GM12878 (cell line): ENCODE measurements around the gene C10orf71. TPM values are rescaled to one million over a fixed set of nuclear protein-coding genes. Genes with fewer than 3 reads are reported as not detected.

Experiments
- ATAC-seq: fragments of 200-7000 bp; cut with Tn5 transposase; 3 replicates; pipeline ENCODE4 v1.9.1; 2020; ENCODE audit warnings: mild to moderate bottlenecking, moderate library complexity
- BruUV-seq: library from RNA; stranded (reverse); fragments of 400-500 nt; replicated peaks from 2 replicates; lab custom pipeline; 2021; lab: Mats Ljungman, UMichigan
- CTCF ChIA-PET: fragments of 300-600 bp; sonication (Branson Sonifier 250); formaldehyde crosslinking; extraction: SDS; loops from one replicate; lab custom pipeline; 2021; ENCODE audit warnings: inconsistent platforms; lab: Yijun Ruan, JAX
- POLR2A ChIA-PET: fragments of 350-600 bp; formaldehyde crosslinking; extraction: SDS; loops from one replicate; lab custom pipeline; 2021; ENCODE audit warnings: inconsistent platforms; lab: Charles Lee
- RAD21 ChIA-PET: fragments of 300-600 bp; sonication (Branson Sonifier 250); formaldehyde crosslinking; loops from one replicate; lab custom pipeline; 2023; ENCODE audit warnings: antibody characterized with exemption; ENCODE audit not compliant: unreplicated experiment; lab: Charles Lee
- SMC1A ChIA-PET: fragments of 300-600 bp; sonication (Branson Sonifier 250); formaldehyde crosslinking; loops from one replicate; lab custom pipeline; 2023; ENCODE audit not compliant: unreplicated experiment, uncharacterized antibody; lab: Charles Lee
- DNase-seq: peaks from one replicate; pipeline ENCODE4 v3.0.0-alpha.2; 2011; ENCODE audit warnings: low read depth, low spot score
- FAIRE-seq: peaks from 3 replicates; lab custom pipeline; 2011; peaks lifted over from hg19 to GRCh38; lab: Jason Lieb, UNC
- H2AFZ ChIP-seq: 2 replicates; pipeline ENCODE4 v1.6.0; 2011; ENCODE audit warnings: low read depth, low read length, control low read depth; ENCODE audit not compliant: control insufficient read depth
- H3K27ac ChIP-seq: 2 replicates; pipeline ENCODE4 v1.5.1; 2011; ENCODE audit warnings: control low read depth; ENCODE audit not compliant: control insufficient read depth, insufficient read depth
- H3K27me3 ChIP-seq, 2 experiments: replicated peaks in 1 of 2; 2 replicates each; pipeline versions ENCODE4 v1.6.0 to v1.6.1; 2011; ENCODE audit warnings: low read length in 1 of 2; ENCODE audit not compliant: control insufficient read depth in 2 of 2, insufficient read depth in 2 of 2
- H3K36me3 ChIP-seq, 2 experiments: 2 replicates each; pipeline ENCODE4 v1.5.1; 2011; ENCODE audit warnings: low read length in 1 of 2; ENCODE audit not compliant: control insufficient read depth in 2 of 2, insufficient read depth in 2 of 2
- H3K4me1 ChIP-seq: 2 replicates; pipeline ENCODE4 v1.6.1; 2011; ENCODE audit warnings: mild to moderate bottlenecking, low read length, moderate library complexity, mixed read lengths; ENCODE audit not compliant: control insufficient read depth, insufficient read depth
- H3K4me2 ChIP-seq: 2 replicates; pipeline ENCODE4 v1.6.0; 2011; ENCODE audit warnings: control low read depth; ENCODE audit not compliant: control insufficient read depth, insufficient read depth
- H3K4me3 ChIP-seq: fragments of 200-600 bp; sonication (generic); 2 replicates; pipeline ENCODE4 v1.5.1; 2016
- H3K79me2 ChIP-seq: 2 replicates; pipeline ENCODE4 v1.6.0; 2011; ENCODE audit warnings: low read length; ENCODE audit not compliant: control insufficient read depth, insufficient read depth
- H3K9ac ChIP-seq: 2 replicates; pipeline ENCODE4 v1.8.0; 2011; ENCODE audit warnings: low read length, control low read depth, mixed read lengths; ENCODE audit not compliant: control insufficient read depth, insufficient read depth
- H3K9me3 ChIP-seq: replicated peaks from 3 replicates; pipeline ENCODE4 v1.5.1; 2011; ENCODE audit warnings: mild to moderate bottlenecking, low read length; ENCODE audit not compliant: control insufficient read depth, insufficient read depth
- H4K20me1 ChIP-seq: 2 replicates; pipeline ENCODE4 v1.6.0; 2011; ENCODE audit not compliant: control insufficient read depth, insufficient read depth
- ATF3 ChIP-seq: IDR thresholded peaks from 2 replicates; pipeline ENCODE4 v1.6.1; 2011; ENCODE audit warnings: low read depth, mild to moderate bottlenecking, low read length, moderate library complexity, borderline replicate concordance; ENCODE audit errors: extremely low read depth
- CREB1 ChIP-seq: IDR thresholded peaks from 2 replicates; pipeline ENCODE4 v1.6.1; 2012; ENCODE audit warnings: low read depth, mild to moderate bottlenecking, inconsistent platforms
- EP300 ChIP-seq, 2 experiments: fragments of 150-350 bp in 1 of 2; IDR thresholded peaks; 2 replicates each; pipeline ENCODE4 v1.6.1; 2011 to 2012; ENCODE audit warnings: low read depth in 2 of 2, low read length in 2 of 2, borderline replicate concordance in 1 of 2, improper control_type of control experiment in 1 of 2, inconsistent platforms in 1 of 2; ENCODE audit not compliant: control insufficient read depth in 1 of 2
- FOXK2 ChIP-seq: fragments of 450-650 bp; IDR thresholded peaks from 2 replicates; pipeline ENCODE4 v1.6.1; 2017; ENCODE audit warnings: mild to moderate bottlenecking, moderate library complexity
- HDAC6 ChIP-seq: fragments of 200-600 bp; sonication (generic); IDR thresholded peaks from one replicate; pipeline ENCODE4 v1.8.0; 2017; ENCODE audit warnings: antibody characterized with exemption; ENCODE audit not compliant: unreplicated experiment
- HDGF ChIP-seq: fragments of 450-650 bp; IDR thresholded peaks from 2 replicates; pipeline ENCODE4 v1.6.1; 2016; ENCODE audit warnings: antibody characterized with exemption
- LARP7 ChIP-seq: fragments of 450-650 bp; IDR thresholded peaks from 2 replicates; pipeline ENCODE4 v1.6.1; 2017; ENCODE audit warnings: mild to moderate bottlenecking
- MEF2A ChIP-seq: IDR thresholded peaks from 2 replicates; pipeline ENCODE4 v1.6.1; 2011; ENCODE audit warnings: low read depth, mild to moderate bottlenecking, low read length, moderate library complexity; ENCODE audit not compliant: insufficient read depth
- NR2C2 ChIP-seq: IDR thresholded peaks from 2 replicates; pipeline ENCODE4 v1.6.1; 2011; ENCODE audit warnings: borderline replicate concordance, low read depth; ENCODE audit not compliant: control insufficient read depth, insufficient read length
- RAD21 ChIP-seq: IDR thresholded peaks from 2 replicates; pipeline ENCODE4 v1.6.1; 2011; ENCODE audit warnings: mild to moderate bottlenecking, low read depth, low read length, moderate library complexity; ENCODE audit not compliant: insufficient read depth
- RAD51 ChIP-seq: fragments of 450-650 bp; IDR thresholded peaks from 2 replicates; pipeline ENCODE4 v1.6.1; 2016; ENCODE audit warnings: moderate library complexity, mild to moderate bottlenecking, inconsistent platforms
- SIX5 ChIP-seq: IDR thresholded peaks from 2 replicates; pipeline ENCODE4 v1.6.1; 2011; ENCODE audit warnings: mild to moderate bottlenecking, low read depth, low read length, moderate library complexity; ENCODE audit not compliant: severe bottlenecking
- SMAD5 ChIP-seq: IDR thresholded peaks from 2 replicates; pipeline ENCODE4 v1.6.1; 2016; ENCODE audit warnings: antibody characterized with exemption, low read depth
- SMARCA5 ChIP-seq: fragments of 450-650 bp; IDR thresholded peaks from 2 replicates; pipeline ENCODE4 v1.6.1; 2017; ENCODE audit warnings: mild to moderate bottlenecking
- SUZ12 ChIP-seq: fragments of 200-600 bp; sonication (generic); IDR thresholded peaks from one replicate; pipeline ENCODE4 v1.6.1; 2018; ENCODE audit warnings: antibody characterized with exemption, mild to moderate bottlenecking; ENCODE audit not compliant: unreplicated experiment
- TARDBP ChIP-seq: IDR thresholded peaks from 2 replicates; pipeline ENCODE4 v1.6.1; 2016; ENCODE audit warnings: borderline replicate concordance
- ZBTB40 ChIP-seq: fragments of 450-650 bp; IDR thresholded peaks from 2 replicates; pipeline ENCODE4 v1.6.1; 2016; ENCODE audit warnings: mild to moderate bottlenecking, moderate library complexity, borderline replicate concordance
- ZZZ3 ChIP-seq: IDR thresholded peaks from 2 replicates; pipeline ENCODE4 v1.6.1; 2011; ENCODE audit warnings: low read depth; ENCODE audit not compliant: control insufficient read depth, insufficient read length
- WGBS: methylation state at CpG from one replicate; pipeline ENCODE4 v1.1.6; 2016; ENCODE audit warnings: low lambda C conversion rate; ENCODE audit not compliant: insufficient replicate concordance, insufficient coverage; ENCODE audit errors: missing lambda C conversion rate; 5-methylcytosine and 5-hydroxymethylcytosine counted together
- in situ Hi-C: fragments of 300-500 bp; cut with MboI; formaldehyde crosslinking; loops from 9 replicates; pipeline ENCODE4 v1.14.3; 2018; ENCODE audit warnings: mixed read lengths
- intact Hi-C: fragments of 100-400 bp; cut with micrococcal nuclease; formaldehyde crosslinking; loops from one replicate; pipeline ENCODE4 v1.14.2; 2022; ENCODE audit not compliant: unreplicated experiment
- polyA plus RNA-seq, 11 experiments: library from polyadenylated mRNA; depleted of rRNA in 4 of 11; unstranded in 6 of 11; stranded (reverse) in 5 of 11; fragments of >200 nt; fragmentation: Nextera tagmentation in 4 of 11; fragmentation: Illumina TruSeq in 1 of 11; extraction: Ambion mirVana in 4 of 11; extraction: Trizol in 1 of 11; gene quantifications; 1 replicate in 1 of 11; 2 replicates in 10 of 11; pipeline versions ENCODE4 v1.2.1 to v1.2.3, GENCODE V29; 2011 to 2016; ENCODE audit warnings: inconsistent platforms in 2 of 11, missing spikeins in 2 of 11, low read depth in 1 of 11
- total RNA-seq, 4 experiments: library from RNA; depleted of rRNA in 3 of 4; stranded (reverse); fragments of >200 nt in 3 of 4; fragmentation: Illumina TruSeq in 1 of 4; extraction: Trizol in 1 of 4; gene quantifications; 2 replicates each; pipeline versions ENCODE4 v1.2.1 to v1.2.3, GENCODE V29; 2013 to 2021

C10orf71 gene
- total and polyA plus RNA-seq, 10 of the 15 experiments (the other 5 are each of a cell fraction or from before 2014, with no cell fraction given): not detected

- 5% methylated on average over 4 of the region's 4 CpGs for WGBS
- no peak overlapping the region for H3K27ac ChIP-seq
- no peaks in the 10 kb centered on the region for H4K20me1 ChIP-seq
- FAIRE-seq: no peak
- no peak overlapping the region for H2AFZ ChIP-seq
- H3K79me2 ChIP-seq: no peaks in the 10 kb centered on the region
- H3K4me2 ChIP-seq: no peak overlapping the region
- H3K4me3 ChIP-seq: no peak overlapping the region
- no peaks in the 10 kb centered on the region; the same call in 2 of the 3 replicates for H3K9me3 ChIP-seq
- SMC1A ChIA-PET: no interaction called here
- CTCF ChIA-PET: no interaction called here
- H3K36me3 ChIP-seq: no peaks in the 10 kb centered on the region
- TF ChIP-seq LARP7 (no peak), CREB1 (no peak), SMAD5 (no peak), SUZ12 (no peak), SMARCA5 (no peak), TARDBP (no peak), NR2C2 (no peak), RAD21 (no peak), SIX5 (no peak), FOXK2 (no peak), RAD51 (no peak), EP300 (IDR thresholded peaks at IDR 0.05; ENCODE audit: borderline replicate concordance in 1 of 2, control insufficient read depth in 1 of 2, low read depth in 2 of 2, low read length in 2 of 2) (no peak), ZBTB40 (no peak), HDGF (no peak), ZZZ3 (no peak), HDAC6 (no peak), ATF3 (no peak), MEF2A (no peak)
- TF ChIP-seq, all 136 proteins: peak for 0
- ATAC-seq (no peak), DNase-seq (no peak)
- no TSS peak for BruUV-seq
- POLR2A ChIA-PET: no interaction called here
- Histone ChIP-seq H3K27me3 (no peaks in the 10 kb centered on the region), H3K4me1 (no peaks in the 10 kb centered on the region), H3K9ac (no peak overlapping the region)
- RAD21 ChIA-PET: no interaction called here
- intact Hi-C loops: no loop called here
- in situ Hi-C loops: no loop called here
Measured at GRCh38 chr10:49351669-49352068, 52.7 kb downstream of the C10orf71 start.
